ENCODE results near the gene C11orf54.

DNA sequence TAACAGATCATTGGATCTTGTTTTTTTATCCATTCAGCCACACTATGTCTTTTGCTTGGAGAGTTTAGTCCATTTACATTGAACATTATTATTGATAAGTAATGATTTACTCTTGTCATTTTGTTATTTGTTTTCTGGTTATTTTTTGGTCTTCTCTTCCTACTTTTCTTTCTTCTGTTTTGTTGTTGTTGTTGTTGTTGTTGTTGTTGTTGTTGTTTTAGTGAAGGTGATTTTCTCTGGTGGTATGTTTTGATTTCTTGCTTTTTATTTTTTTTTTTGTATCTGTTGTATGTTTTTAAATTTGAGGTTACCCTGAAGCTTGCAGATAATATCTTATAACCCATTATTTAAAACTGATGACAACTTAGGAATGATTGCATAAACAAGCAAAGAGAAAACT lies 28.8 kb upstream of the C11orf54 start:
- TF ChIP-seq TARDBP (IDR thresholded peaks at IDR 0.05): no peak
- TF ChIP-seq ELF4 (IDR thresholded peaks at IDR 0.05): no peak
- TF ChIP-seq NFRKB (IDR thresholded peaks at IDR 0.05): no peak
- no peak for TF ChIP-seq SUZ12 (IDR thresholded peaks at IDR 0.05)
- no peak for TF ChIP-seq ZNF384 (IDR thresholded peaks at IDR 0.05)
- TF ChIP-seq SP1 (IDR thresholded peaks at IDR 0.05): no peak
- TF ChIP-seq FOXM1 (IDR thresholded peaks at IDR 0.05; ENCODE audit: borderline replicate concordance): no peak
- no peak for TF ChIP-seq FOXA1 (IDR thresholded peaks at IDR 0.05)
- TF ChIP-seq FOXK2 (IDR thresholded peaks at IDR 0.05): no peak
